Non-pigmented ciliary epithelial cell (primary cell): ENCODE data around the gene EPS8.
A peak's percentile ranks its signal among the peaks of the same experiment; 100 is the strongest.
"Not testable (repeated sequence)": the region's sequence is repeated elsewhere in the genome, so short reads cannot be mapped to it uniquely, and the experiment has no call there.

Experiments
- DNase-seq: peaks from one replicate; pipeline ENCODE4 v3.0.0-alpha.2; 2010; ENCODE audit warnings: low read depth

Gene EPS8

GRCh38 chr12:15797818-15798217, 8.6 kb upstream of the EPS8 start:
- DNase-seq = no peak

GRCh38 chr12:15796493-15797141, 7.4 kb upstream of the EPS8 start:
- DNase-seq = no peak

- no peak for DNase-seq
These were observed 5.6 kb upstream of the EPS8 start for GRCh38 chr12:15794836-15795235.

- DNase-seq = no peak
These were observed 5.0 kb upstream of the EPS8 start for GRCh38 chr12:15794196-15794595.

- no peak for DNase-seq
These were observed 662 bp downstream of the EPS8 start for GRCh38 chr12:15788233-15789219.

- DNase-seq = no peak
These were observed 1.4 kb downstream of the EPS8 start for GRCh38 chr12:15787778-15788177.

GRCh38 chr12:15786772-15787171, 2.4 kb downstream of the EPS8 start:
- no peak for DNase-seq

GRCh38 chr12:15783288-15783687, 5.9 kb downstream of the EPS8 start:
- DNase-seq = no peak

GRCh38 chr12:15782667-15783066, 6.5 kb downstream of the EPS8 start:
- DNase-seq = no peak

GRCh38 chr12:15779925-15780324, 9.3 kb downstream of the EPS8 start:
- no peak for DNase-seq

GRCh38 chr12:15778126-15778525, 11.1 kb downstream of the EPS8 start:
- DNase-seq = no peak

GRCh38 chr12:15777355-15778012, 11.7 kb downstream of the EPS8 start:
- no peak for DNase-seq

GRCh38 chr12:15776532-15776931, 12.7 kb downstream of the EPS8 start:
- no peak for DNase-seq

- DNase-seq = no peak
These were observed 14.4 kb downstream of the EPS8 start for GRCh38 chr12:15774819-15775218.

- no peak for DNase-seq
These were observed 16.7 kb downstream of the EPS8 start for GRCh38 chr12:15772405-15773018.

- no peak for DNase-seq
These were observed 18.6 kb downstream of the EPS8 start for GRCh38 chr12:15770581-15770980.

GRCh38 chr12:15770021-15770420, 19.2 kb downstream of the EPS8 start:
- no peak for DNase-seq

GRCh38 chr12:15769586-15769985, 19.6 kb downstream of the EPS8 start:
- DNase-seq = no peak

- DNase-seq = no peak
These were observed 21.9 kb downstream of the EPS8 start for GRCh38 chr12:15767301-15767700.

GRCh38 chr12:15763328-15763727, 25.9 kb downstream of the EPS8 start:
- DNase-seq = no peak

- not testable (repeated sequence) for DNase-seq
These were observed 27.0 kb downstream of the EPS8 start for GRCh38 chr12:15762162-15762561.

- peak; percentile 87 for DNase-seq
These were observed 31.5 kb downstream of the EPS8 start for GRCh38 chr12:15757553-15758255.
